GM12878 (cell line): ENCODE data around the gene LRRN2.

Experiments used
- RAD51 ChIP-seq: fragments of 450-650 bp; IDR thresholded peaks from 2 replicates; pipeline ENCODE4 v1.6.1; 2016; ENCODE audit warnings: moderate library complexity, mild to moderate bottlenecking, inconsistent platforms
- RFX5 ChIP-seq: IDR thresholded peaks from 2 replicates; pipeline ENCODE4 v1.6.1; 2011; ENCODE audit warnings: low read depth, low read length, improper control_type of control experiment
- SIN3A ChIP-seq: IDR thresholded peaks from 2 replicates; pipeline ENCODE4 v1.6.1; 2012; ENCODE audit warnings: low read depth, low read length, improper control_type of control experiment
- TF ChIP-seq, protein P1 (sequence below), 3 experiments: IDR thresholded peaks in 2 of 3; conservative IDR thresholded peaks in 1 of 3; 2 replicates each; pipeline ENCODE4 v1.5.1; 2011; ENCODE audit warnings: low read depth in 3 of 3, low read length in 3 of 3, mild to moderate bottlenecking in 3 of 3, control low read depth in 2 of 3, moderate library complexity in 2 of 3, inconsistent platforms in 1 of 3, mixed read lengths in 1 of 3; ENCODE audit not compliant: control insufficient read depth in 2 of 3, insufficient read depth in 1 of 3; ENCODE audit errors: extremely low read depth in 1 of 3
- TF ChIP-seq, protein P2 (sequence below): fragments of 150-350 bp; IDR thresholded peaks from 2 replicates; pipeline ENCODE4 v1.6.1; 2016; ENCODE audit warnings: low read depth, low read length
- TF ChIP-seq, protein P3 (sequence below): fragments of 450-650 bp; IDR thresholded peaks from 2 replicates; pipeline ENCODE4 v1.6.1; 2017; ENCODE audit warnings: mild to moderate bottlenecking

DNA sequence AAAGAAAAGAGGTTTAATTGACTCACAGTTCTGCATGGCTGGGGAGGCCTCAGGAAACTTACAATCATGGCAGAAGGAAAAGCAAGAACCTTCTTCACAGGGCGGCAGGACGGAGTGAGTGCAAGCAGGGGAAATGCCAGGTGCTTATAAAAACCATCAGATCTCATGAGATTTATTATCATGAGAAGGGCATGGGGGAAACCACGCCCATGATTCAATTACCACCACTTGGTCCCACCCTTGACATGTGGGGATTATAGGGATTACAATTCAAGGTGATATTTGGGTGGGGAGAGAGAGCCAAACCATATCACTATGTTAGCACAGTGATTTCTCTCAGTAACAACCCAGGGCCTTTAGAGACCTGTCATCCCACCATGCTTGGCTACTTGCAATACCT lies 39.9 kb downstream of the LRRN2 start:
- TF ChIP-seq, protein P1, sequence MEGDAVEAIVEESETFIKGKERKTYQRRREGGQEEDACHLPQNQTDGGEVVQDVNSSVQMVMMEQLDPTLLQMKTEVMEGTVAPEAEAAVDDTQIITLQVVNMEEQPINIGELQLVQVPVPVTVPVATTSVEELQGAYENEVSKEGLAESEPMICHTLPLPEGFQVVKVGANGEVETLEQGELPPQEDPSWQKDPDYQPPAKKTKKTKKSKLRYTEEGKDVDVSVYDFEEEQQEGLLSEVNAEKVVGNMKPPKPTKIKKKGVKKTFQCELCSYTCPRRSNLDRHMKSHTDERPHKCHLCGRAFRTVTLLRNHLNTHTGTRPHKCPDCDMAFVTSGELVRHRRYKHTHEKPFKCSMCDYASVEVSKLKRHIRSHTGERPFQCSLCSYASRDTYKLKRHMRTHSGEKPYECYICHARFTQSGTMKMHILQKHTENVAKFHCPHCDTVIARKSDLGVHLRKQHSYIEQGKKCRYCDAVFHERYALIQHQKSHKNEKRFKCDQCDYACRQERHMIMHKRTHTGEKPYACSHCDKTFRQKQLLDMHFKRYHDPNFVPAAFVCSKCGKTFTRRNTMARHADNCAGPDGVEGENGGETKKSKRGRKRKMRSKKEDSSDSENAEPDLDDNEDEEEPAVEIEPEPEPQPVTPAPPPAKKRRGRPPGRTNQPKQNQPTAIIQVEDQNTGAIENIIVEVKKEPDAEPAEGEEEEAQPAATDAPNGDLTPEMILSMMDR (IDR thresholded peaks at IDR 0.05 in 2 of 3, conservative IDR thresholded peaks at IDR 0.05 in 1 of 3; ENCODE audit: control insufficient read depth in 2 of 3, extremely low read depth in 1 of 3, insufficient read depth in 1 of 3, low read depth in 3 of 3, low read length in 3 of 3), result no peak
- TF ChIP-seq RFX5, result no peak
- TF ChIP-seq, protein P2, sequence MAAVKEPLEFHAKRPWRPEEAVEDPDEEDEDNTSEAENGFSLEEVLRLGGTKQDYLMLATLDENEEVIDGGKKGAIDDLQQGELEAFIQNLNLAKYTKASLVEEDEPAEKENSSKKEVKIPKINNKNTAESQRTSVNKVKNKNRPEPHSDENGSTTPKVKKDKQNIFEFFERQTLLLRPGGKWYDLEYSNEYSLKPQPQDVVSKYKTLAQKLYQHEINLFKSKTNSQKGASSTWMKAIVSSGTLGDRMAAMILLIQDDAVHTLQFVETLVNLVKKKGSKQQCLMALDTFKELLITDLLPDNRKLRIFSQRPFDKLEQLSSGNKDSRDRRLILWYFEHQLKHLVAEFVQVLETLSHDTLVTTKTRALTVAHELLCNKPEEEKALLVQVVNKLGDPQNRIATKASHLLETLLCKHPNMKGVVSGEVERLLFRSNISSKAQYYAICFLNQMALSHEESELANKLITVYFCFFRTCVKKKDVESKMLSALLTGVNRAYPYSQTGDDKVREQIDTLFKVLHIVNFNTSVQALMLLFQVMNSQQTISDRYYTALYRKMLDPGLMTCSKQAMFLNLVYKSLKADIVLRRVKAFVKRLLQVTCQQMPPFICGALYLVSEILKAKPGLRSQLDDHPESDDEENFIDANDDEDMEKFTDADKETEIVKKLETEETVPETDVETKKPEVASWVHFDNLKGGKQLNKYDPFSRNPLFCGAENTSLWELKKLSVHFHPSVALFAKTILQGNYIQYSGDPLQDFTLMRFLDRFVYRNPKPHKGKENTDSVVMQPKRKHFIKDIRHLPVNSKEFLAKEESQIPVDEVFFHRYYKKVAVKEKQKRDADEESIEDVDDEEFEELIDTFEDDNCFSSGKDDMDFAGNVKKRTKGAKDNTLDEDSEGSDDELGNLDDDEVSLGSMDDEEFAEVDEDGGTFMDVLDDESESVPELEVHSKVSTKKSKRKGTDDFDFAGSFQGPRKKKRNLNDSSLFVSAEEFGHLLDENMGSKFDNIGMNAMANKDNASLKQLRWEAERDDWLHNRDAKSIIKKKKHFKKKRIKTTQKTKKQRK, result no peak
- TF ChIP-seq, protein P3, sequence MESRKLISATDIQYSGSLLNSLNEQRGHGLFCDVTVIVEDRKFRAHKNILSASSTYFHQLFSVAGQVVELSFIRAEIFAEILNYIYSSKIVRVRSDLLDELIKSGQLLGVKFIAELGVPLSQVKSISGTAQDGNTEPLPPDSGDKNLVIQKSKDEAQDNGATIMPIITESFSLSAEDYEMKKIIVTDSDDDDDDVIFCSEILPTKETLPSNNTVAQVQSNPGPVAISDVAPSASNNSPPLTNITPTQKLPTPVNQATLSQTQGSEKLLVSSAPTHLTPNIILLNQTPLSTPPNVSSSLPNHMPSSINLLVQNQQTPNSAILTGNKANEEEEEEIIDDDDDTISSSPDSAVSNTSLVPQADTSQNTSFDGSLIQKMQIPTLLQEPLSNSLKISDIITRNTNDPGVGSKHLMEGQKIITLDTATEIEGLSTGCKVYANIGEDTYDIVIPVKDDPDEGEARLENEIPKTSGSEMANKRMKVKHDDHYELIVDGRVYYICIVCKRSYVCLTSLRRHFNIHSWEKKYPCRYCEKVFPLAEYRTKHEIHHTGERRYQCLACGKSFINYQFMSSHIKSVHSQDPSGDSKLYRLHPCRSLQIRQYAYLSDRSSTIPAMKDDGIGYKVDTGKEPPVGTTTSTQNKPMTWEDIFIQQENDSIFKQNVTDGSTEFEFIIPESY, result no peak
- TF ChIP-seq SIN3A, result no peak
- no peak for TF ChIP-seq RAD51
